Stomach (tissue), 4 donors: ENCODE results near the gene INPP5K.

Experiments used
- CTCF ChIP-seq, 7 experiments: fragments of 450-650 bp in 4 of 7; fragments of 200-600 bp in 3 of 7; sonication (generic) in 3 of 7; IDR thresholded peaks; one replicate each; pipeline ENCODE4 v1.5.1; 2016 to 2019; ENCODE audit warnings: antibody characterized with exemption in 7 of 7, control low read depth in 2 of 7, mild to moderate bottlenecking in 1 of 7
- EP300 ChIP-seq: sonication (generic); formaldehyde crosslinking; IDR thresholded peaks from one replicate; pipeline ENCODE4 v1.6.1; 2017; ENCODE audit warnings: antibody characterized with exemption
- POLR2A ChIP-seq, 4 donors: fragments of 450-650 bp; IDR thresholded peaks; one replicate each; pipeline ENCODE4 v1.6.1; 2016; ENCODE audit warnings: antibody characterized with exemption in 4 of 4, control low read depth in 2 of 4, mild to moderate bottlenecking in 1 of 4, moderate library complexity in 1 of 4

DNA sequence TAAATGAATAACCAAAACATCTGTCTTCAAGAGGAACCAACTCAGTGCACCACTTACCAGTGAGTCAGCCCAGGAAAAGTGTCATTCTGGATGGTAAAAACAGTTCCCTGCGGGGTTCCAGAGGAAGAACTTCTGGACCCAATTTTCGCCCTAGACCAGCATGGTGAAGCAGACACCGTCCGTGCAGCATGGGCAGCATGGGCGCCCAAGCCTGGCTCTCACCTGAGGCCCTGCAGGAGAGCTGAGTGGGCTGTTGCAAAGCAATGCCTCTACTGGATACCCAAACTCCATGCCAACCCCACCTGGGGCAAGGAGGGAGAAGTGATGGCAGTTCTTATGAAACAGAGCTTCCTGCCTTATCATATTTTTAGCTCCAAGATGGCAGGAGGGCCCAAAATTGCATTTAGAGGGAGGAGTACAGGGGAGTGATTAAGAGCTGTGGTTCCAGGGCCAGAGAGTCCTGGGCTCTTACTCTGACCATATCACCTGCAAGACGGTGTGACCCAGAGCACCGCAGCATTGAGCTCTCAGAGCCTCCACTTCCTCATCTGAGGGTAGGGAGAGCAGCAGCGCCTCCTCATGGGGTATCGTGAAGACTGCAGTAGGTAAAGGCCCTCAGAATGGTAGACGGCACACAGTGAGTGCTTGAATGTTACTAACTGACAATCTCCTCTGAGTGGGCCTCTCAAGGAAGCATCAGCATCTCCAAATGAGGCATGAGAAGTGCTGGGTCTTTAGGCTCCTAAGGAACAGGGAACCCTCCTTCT is 16.6 kb upstream of the INPP5K start:
- TF ChIP-seq CTCF (IDR thresholded peaks at IDR 0.05): no peak
- TF ChIP-seq EP300: no peak
- no peak for TF ChIP-seq POLR2A (IDR thresholded peaks at IDR 0.05)
